Measurements from ENCODE around the gene SCRN2. TPM values are rescaled to one million over a fixed set of nuclear protein-coding genes. Genes with fewer than 3 reads are reported as not detected.

The SCRN2 gene
- total and polyA plus RNA-seq, 2 experiments from 2014 or later: 139 to 149 TPM

GRCh38 chr17:47829870-47830269, 11.2 kb downstream of the SCRN2 start:
- H3K27me3 ChIP-seq: no peaks in the 10 kb centered on the region
- peaks cover 28% of the 10 kb centered on the region for H3K36me3 ChIP-seq
- peaks cover 4% of the 10 kb centered on the region for H3K4me1 ChIP-seq (ENCODE audit: low read depth)
- no peak overlapping the region for H3K4me3 ChIP-seq
- no peaks in the 10 kb centered on the region for H3K9me3 ChIP-seq (ENCODE audit: low read depth)
- no peak overlapping the region for H3K27ac ChIP-seq
- no peak for TF ChIP-seq CTCF (IDR thresholded peaks at IDR 0.05; ENCODE audit: low read depth, low read length)
- DNase-seq (ENCODE audit: low read depth in 1 of 2, low spot score in 1 of 2): no peak

GRCh38 chr17:47823519-47823918, 17.6 kb downstream of the SCRN2 start:
- Histone ChIP-seq H3K9me3 (ENCODE audit: low read depth) (no peaks in the 10 kb centered on the region), H3K27ac (no peak overlapping the region), H3K4me1 (ENCODE audit: low read depth) (peaks cover 8% of the 10 kb centered on the region), H3K27me3 (no peaks in the 10 kb centered on the region), H3K36me3 (peaks cover 25% of the 10 kb centered on the region), H3K4me3 (no peak overlapping the region)
- TF ChIP-seq CTCF (IDR thresholded peaks at IDR 0.05; ENCODE audit: low read depth, low read length): no peak
- no peak for DNase-seq (ENCODE audit: low read depth in 1 of 2, low spot score in 1 of 2)

- Histone ChIP-seq H3K27me3 (no peaks in the 10 kb centered on the region), H3K4me1 (ENCODE audit: low read depth) (peaks cover 8% of the 10 kb centered on the region), H3K9me3 (ENCODE audit: low read depth) (no peaks in the 10 kb centered on the region), H3K27ac (no peak overlapping the region), H3K36me3 (peaks cover 19% of the 10 kb centered on the region), H3K4me3 (no peak overlapping the region)
- TF ChIP-seq CTCF (IDR thresholded peaks at IDR 0.05; ENCODE audit: low read depth, low read length): no peak
- DNase-seq (ENCODE audit: low read depth in 1 of 2, low spot score in 1 of 2): no peak
Observed at GRCh38 chr17:47822785-47823184, 18.3 kb downstream of the SCRN2 start.

- Histone ChIP-seq H3K36me3 (peaks cover 12% of the 10 kb centered on the region), H3K27ac (no peak within 1 kb of the TSS), H3K9me3 (ENCODE audit: low read depth) (no peaks in the 10 kb centered on the region), H3K27me3 (no peaks in the 10 kb centered on the region), H3K4me3 (peak within 1 kb of the TSS; percentile 63), H3K4me1 (ENCODE audit: low read depth) (peaks cover 8% of the 10 kb centered on the region)
- DNase-seq (ENCODE audit: low read depth in 1 of 2, low spot score in 1 of 2): peak; percentile 85 to 88
- TF ChIP-seq CTCF (IDR thresholded peaks at IDR 0.05; ENCODE audit: low read depth, low read length): peak; percentile 21
Observed at GRCh38 chr17:47821424-47822391, 19.4 kb downstream of the SCRN2 start, which contains the start of gene OSBPL7. OSBPL7 (minus strand) TSS chr17:47821794; CDS start chr17:47820278, 1,516 bp downstream.

GRCh38 chr17:47821031-47821423, 20.0 kb downstream of the SCRN2 start:
- peaks cover 11% of the 10 kb centered on the region for H3K36me3 ChIP-seq
- TF ChIP-seq CTCF (IDR thresholded peaks at IDR 0.05; ENCODE audit: low read depth, low read length): no peak

More at GRCh38 chr17:47821031-47821423, 20.0 kb downstream of the SCRN2 start:
- Histone ChIP-seq H3K27ac (no peak overlapping the region), H3K4me1 (ENCODE audit: low read depth) (peaks cover 8% of the 10 kb centered on the region), H3K27me3 (no peaks in the 10 kb centered on the region), H3K9me3 (ENCODE audit: low read depth) (no peaks in the 10 kb centered on the region), H3K4me3 (peak overlapping the region; percentile 63)
- no peak for DNase-seq (ENCODE audit: low read depth in 1 of 2, low spot score in 1 of 2)

Data from cardiac muscle cell (in vitro differentiated cells and primary cell).